ENCODE measurements around the gene FMNL2. TPM values are rescaled to one million over a fixed set of nuclear protein-coding genes. Genes with fewer than 3 reads are reported as not detected.

FMNL2 gene
- total RNA-seq, 1 donor from 2014 or later = 69.7 TPM

- no peak for DNase-seq (ENCODE audit: low read depth)
Observed at GRCh38 chr2:152582081-152582480, 247.1 kb downstream of the FMNL2 start.

- DNase-seq (ENCODE audit: low read depth) = no peak
Observed at GRCh38 chr2:152583512-152584229, 248.7 kb downstream of the FMNL2 start.

GRCh38 chr2:152584301-152584700 is 249.3 kb downstream of the FMNL2 start:
- no peak for DNase-seq (ENCODE audit: low read depth)

GRCh38 chr2:152585830-152586484 is 251.0 kb downstream of the FMNL2 start:
- peak; percentile 90 for DNase-seq (ENCODE audit: low read depth)

GRCh38 chr2:152587187-152587947 is 252.4 kb downstream of the FMNL2 start:
- DNase-seq (ENCODE audit: low read depth) = no peak

- DNase-seq (ENCODE audit: low read depth) = no peak
Observed at GRCh38 chr2:152588998-152589397, 254.0 kb downstream of the FMNL2 start.

GRCh38 chr2:152594022-152594766 is 259.2 kb downstream of the FMNL2 start:
- DNase-seq (ENCODE audit: low read depth) = no peak

GRCh38 chr2:152594792-152595191 is 259.8 kb downstream of the FMNL2 start:
- no peak for DNase-seq (ENCODE audit: low read depth)

- no peak for DNase-seq (ENCODE audit: low read depth)
Observed at GRCh38 chr2:152598975-152599759, 264.2 kb downstream of the FMNL2 start.

GRCh38 chr2:152600051-152600657 is 265.2 kb downstream of the FMNL2 start:
- no peak for DNase-seq (ENCODE audit: low read depth)

GRCh38 chr2:152600697-152601096 is 265.7 kb downstream of the FMNL2 start:
- DNase-seq (ENCODE audit: low read depth) = peak; percentile 21

GRCh38 chr2:152602750-152603149 is 267.8 kb downstream of the FMNL2 start:
- DNase-seq (ENCODE audit: low read depth) = peak; percentile 33

- no peak for DNase-seq (ENCODE audit: low read depth)
Observed at GRCh38 chr2:152603166-152603565, 268.2 kb downstream of the FMNL2 start.

- DNase-seq (ENCODE audit: low read depth) = no peak
Observed at GRCh38 chr2:152606081-152606480, 271.1 kb downstream of the FMNL2 start.

- DNase-seq (ENCODE audit: low read depth) = no peak
Observed at GRCh38 chr2:152606941-152607340, 272.0 kb downstream of the FMNL2 start.

- DNase-seq (ENCODE audit: low read depth) = no peak
Observed at GRCh38 chr2:152607793-152608300, 272.9 kb downstream of the FMNL2 start.

GRCh38 chr2:152609154-152609553 is 274.2 kb downstream of the FMNL2 start:
- DNase-seq (ENCODE audit: low read depth) = no peak

- no peak for DNase-seq (ENCODE audit: low read depth)
Observed at GRCh38 chr2:152609699-152610098, 274.7 kb downstream of the FMNL2 start.

GRCh38 chr2:152611458-152612231 is 276.7 kb downstream of the FMNL2 start:
- DNase-seq (ENCODE audit: low read depth) = peak; percentile 83

- peak; percentile 19 for DNase-seq (ENCODE audit: low read depth)
Observed at GRCh38 chr2:152613235-152613634, 278.3 kb downstream of the FMNL2 start.
